GM19035 (cell line): ENCODE results near the gene RIPOR3.
"Not testable (repeated sequence)": the region's sequence is repeated elsewhere in the genome, so short reads cannot be mapped to it uniquely, and the experiment has no call there.

ENCODE experiments used
- ATAC-seq: cut with Tn5 transposase; IDR thresholded peaks from one replicate; pipeline ENCODE4 v1.9.1; 2021; ENCODE audit not compliant: unreplicated experiment

The RIPOR3 gene

GRCh38 chr20:50578061-50578777 is 113.1 kb downstream of the RIPOR3 start:
- no peak for ATAC-seq

- ATAC-seq, result no peak
Observed at GRCh38 chr20:50577175-50578018, 113.9 kb downstream of the RIPOR3 start.

GRCh38 chr20:50575865-50576720 is 115.2 kb downstream of the RIPOR3 start:
- no peak for ATAC-seq

- ATAC-seq, result no peak
Observed at GRCh38 chr20:50574586-50574985, 116.8 kb downstream of the RIPOR3 start.

GRCh38 chr20:50574108-50574507 is 117.2 kb downstream of the RIPOR3 start:
- ATAC-seq, result no peak

- ATAC-seq, result no peak
Observed at GRCh38 chr20:50572938-50573777, 118.2 kb downstream of the RIPOR3 start.

- no peak for ATAC-seq
Observed at GRCh38 chr20:50571466-50571865, 119.9 kb downstream of the RIPOR3 start.

- peak; percentile 79 for ATAC-seq
Observed at GRCh38 chr20:50569864-50570836, 121.2 kb downstream of the RIPOR3 start.

GRCh38 chr20:50569487-50569863 is 121.9 kb downstream of the RIPOR3 start:
- not testable (repeated sequence) for ATAC-seq

- ATAC-seq, result no peak
Observed at GRCh38 chr20:50568549-50568942, 122.8 kb downstream of the RIPOR3 start.

GRCh38 chr20:50567860-50568548 is 123.3 kb downstream of the RIPOR3 start:
- no peak for ATAC-seq

GRCh38 chr20:50565871-50566270 is 125.5 kb downstream of the RIPOR3 start:
- no peak for ATAC-seq

- no peak for ATAC-seq
Observed at GRCh38 chr20:50565383-50565782, 126.0 kb downstream of the RIPOR3 start.

GRCh38 chr20:50563133-50563944 is 128.0 kb downstream of the RIPOR3 start:
- no peak for ATAC-seq

- no peak for ATAC-seq
Observed at GRCh38 chr20:50562262-50562701, 129.1 kb downstream of the RIPOR3 start.

GRCh38 chr20:50561379-50562078 is 129.8 kb downstream of the RIPOR3 start:
- ATAC-seq, result no peak

- ATAC-seq, result no peak
Observed at GRCh38 chr20:50560867-50561266, 130.5 kb downstream of the RIPOR3 start.
